A673 (cell line): ENCODE results near the gene KRT73. TPM values are rescaled to one million over a fixed set of nuclear protein-coding genes. Genes with fewer than 3 reads are reported as not detected.
A peak's percentile ranks its signal among the peaks of the same experiment; 100 is the strongest.

Experiments
- BruUV-seq: library from RNA; stranded (reverse); fragments of 400-500 nt; replicated peaks from 2 replicates; lab custom pipeline; 2021; lab: Mats Ljungman, UMichigan
- CTCF ChIA-PET: fragments of 300-600 bp; sonication (Branson Sonifier 250); formaldehyde crosslinking; loops from one replicate; lab custom pipeline; 2022; ENCODE audit warnings: antibody characterized with exemption; lab: Charles Lee
- POLR2A ChIA-PET: fragments of 300-600 bp; sonication (Branson Sonifier 250); formaldehyde crosslinking; loops from one replicate; lab custom pipeline; 2022; ENCODE audit warnings: antibody characterized with exemption; ENCODE audit not compliant: low non-redundant PET; lab: Charles Lee
- DNase-seq: peaks from one replicate; pipeline ENCODE4 v3.0.0-alpha.2; 2015; ENCODE audit warnings: low spot score
- H3K27ac ChIP-seq: fragments of 200-600 bp; sonication (generic); 2 replicates; pipeline ENCODE4 v1.5.1; 2016; ENCODE audit warnings: mixed run types, low read depth, mild to moderate bottlenecking, mixed read lengths, antibody characterized with exemption, low read length; ENCODE audit not compliant: poor library complexity, severe bottlenecking
- H3K27me3 ChIP-seq: fragments of 200-600 bp; sonication (generic); replicated peaks from 2 replicates; pipeline ENCODE4 v1.6.1; 2017; ENCODE audit warnings: mixed run types, low read depth, mild to moderate bottlenecking, mixed read lengths, antibody characterized with exemption, low read length; ENCODE audit not compliant: insufficient read depth, poor library complexity
- H3K36me3 ChIP-seq: fragments of 200-600 bp; sonication (generic); 2 replicates; pipeline ENCODE4 v1.6.1; 2016; ENCODE audit warnings: mixed run types, mild to moderate bottlenecking, mixed read lengths, antibody characterized with exemption, low read length; ENCODE audit not compliant: insufficient read depth, poor library complexity, severe bottlenecking
- H3K4me1 ChIP-seq: fragments of 200-600 bp; sonication (generic); 2 replicates; pipeline ENCODE4 v1.6.1; 2017; ENCODE audit warnings: mixed run types, mild to moderate bottlenecking, mixed read lengths, antibody characterized with exemption, low read length; ENCODE audit not compliant: insufficient read depth, poor library complexity, severe bottlenecking
- H3K4me3 ChIP-seq: fragments of 200-600 bp; sonication (generic); 2 replicates; pipeline ENCODE4 v1.5.1; 2016; ENCODE audit warnings: low read depth, mixed run types, mild to moderate bottlenecking, mixed read lengths, low read length; ENCODE audit not compliant: poor library complexity, severe bottlenecking
- H3K9me3 ChIP-seq: fragments of 200-600 bp; sonication (generic); 2 replicates; pipeline ENCODE4 v1.6.1; 2016; ENCODE audit warnings: mixed run types, low read depth, mild to moderate bottlenecking, mixed read lengths, antibody characterized with exemption, low read length; ENCODE audit not compliant: poor library complexity, severe bottlenecking
- CTCF ChIP-seq: fragments of 300-800, 200-600 bp; sonication (generic); conservative IDR thresholded peaks from 2 replicates; pipeline ENCODE4 v1.5.1; 2017; ENCODE audit warnings: low read depth, mild to moderate bottlenecking, antibody characterized with exemption, low read length, moderate library complexity, mixed read lengths
- EZH2 ChIP-seq: fragments of 200-600 bp; sonication (generic); IDR thresholded peaks from 2 replicates; pipeline ENCODE4 v1.6.1; 2017; ENCODE audit warnings: borderline replicate concordance, low read depth, mild to moderate bottlenecking, mixed read lengths, antibody characterized with exemption, low read length; ENCODE audit not compliant: poor library complexity, severe bottlenecking
- intact Hi-C: fragments of 100-400 bp; cut with micrococcal nuclease; formaldehyde crosslinking; loops from one replicate; pipeline ENCODE4 v1.10.0; 2022; ENCODE audit not compliant: unreplicated experiment
- total RNA-seq: library from RNA; stranded (reverse); gene quantifications from 2 replicates; pipeline ENCODE4 v1.2.3, GENCODE V29; 2021

Gene KRT73
- total RNA-seq, 1 experiment from 2014 or later, result not detected

DNA sequence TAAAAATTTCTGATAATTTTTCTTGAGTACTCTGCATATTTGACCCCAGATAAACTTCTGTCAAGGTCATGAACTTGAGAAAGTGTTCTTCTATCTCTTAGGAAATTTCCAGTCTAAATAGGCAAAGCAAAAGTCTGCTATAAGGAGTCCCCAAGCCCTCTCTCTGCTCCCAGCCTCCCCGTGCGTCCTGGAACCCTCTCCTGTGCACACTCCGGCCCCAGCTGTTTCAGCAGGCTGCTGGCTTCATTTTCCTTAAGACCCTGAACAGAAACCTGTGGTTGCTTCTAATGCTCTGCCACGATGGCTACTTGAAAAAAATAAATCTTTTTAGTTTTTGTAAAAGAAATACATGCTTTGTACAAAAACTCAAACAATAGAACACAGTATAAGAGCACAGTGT lies 18.9 kb upstream of the KRT73 start:
- no peak for DNase-seq

GRCh38 chr12:52636592-52637258 lies 18.4 kb upstream of the KRT73 start:
- CTCF ChIA-PET, result no interaction called here
- Histone ChIP-seq H3K27me3 (no peaks in the 10 kb centered on the region), H3K4me3 (no peak overlapping the region), H3K4me1 (peaks cover 6% of the 10 kb centered on the region), H3K27ac (no peak overlapping the region), H3K9me3 (no peaks in the 10 kb centered on the region), H3K36me3 (no peaks in the 10 kb centered on the region)
- TF ChIP-seq EZH2 (no peak), CTCF (no peak)
- intact Hi-C loops, result no loop called here
- POLR2A ChIA-PET, result no interaction called here
- no TSS peak for BruUV-seq
- DNase-seq, result peak; percentile 24

More for the DNA sequence above, 18.9 kb upstream of the KRT73 start:
- ChIA-PET POLR2A (no interaction called here), CTCF (no interaction called here)
- Histone ChIP-seq H3K9me3 (no peaks in the 10 kb centered on the region), H3K27ac (no peak overlapping the region), H3K4me3 (no peak overlapping the region), H3K27me3 (no peaks in the 10 kb centered on the region), H3K36me3 (no peaks in the 10 kb centered on the region), H3K4me1 (peaks cover 6% of the 10 kb centered on the region)
- intact Hi-C loops, result no loop called here
- no TSS peak for BruUV-seq
- no peak for TF ChIP-seq EZH2
- no peak for TF ChIP-seq CTCF

- Histone ChIP-seq H3K27ac (no peak overlapping the region), H3K4me3 (no peak overlapping the region), H3K36me3 (no peaks in the 10 kb centered on the region), H3K4me1 (peaks cover 6% of the 10 kb centered on the region), H3K27me3 (no peaks in the 10 kb centered on the region), H3K9me3 (no peaks in the 10 kb centered on the region)
- BruUV-seq, result no TSS peak
- ChIA-PET POLR2A (no interaction called here), CTCF (no interaction called here)
- intact Hi-C loops, result no loop called here
- TF ChIP-seq CTCF, result no peak
- no peak for TF ChIP-seq EZH2
- no peak for DNase-seq
Measured at GRCh38 chr12:52636189-52636588, 17.8 kb upstream of the KRT73 start.
